HepG2 (cell line): ENCODE data around the gene CCT3. TPM values are rescaled to one million over a fixed set of nuclear protein-coding genes. Genes with fewer than 3 reads are reported as not detected.

ENCODE experiments used
- ARID5B ChIP-seq: IDR thresholded peaks from 2 replicates; pipeline ENCODE4 v1.4.0; 2020; ENCODE audit warnings: mild to moderate bottlenecking, missing genetic modification reagents
- EP300 ChIP-seq, 3 experiments: sonication (generic) in 1 of 3; formaldehyde crosslinking in 1 of 3; IDR thresholded peaks; 2 replicates each; pipeline versions ENCODE4 v1.5.1 to v1.6.1; 2011 to 2020; ENCODE audit warnings: low read depth in 2 of 3, low read length in 2 of 3, borderline replicate concordance in 1 of 3, improper control_type of control experiment in 1 of 3, mild to moderate bottlenecking in 1 of 3, missing genetic modification reagents in 1 of 3, moderate library complexity in 1 of 3
- HIVEP1 ChIP-seq: sonication (generic); formaldehyde crosslinking; IDR thresholded peaks from 2 replicates; pipeline ENCODE4 v1.4.0; 2020; ENCODE audit warnings: mild to moderate bottlenecking, missing genetic modification reagents
- SIN3A ChIP-seq: IDR thresholded peaks from 2 replicates; pipeline ENCODE4 v1.6.1; 2011; ENCODE audit warnings: low read depth, mild to moderate bottlenecking, control low read depth, low read length, borderline replicate concordance
- SRSF1 ChIP-seq: fragments of 200-400 bp; formaldehyde crosslinking; optimal IDR thresholded peaks from 2 replicates; pipeline ENCODE3; 2017; ENCODE audit warnings: mild to moderate bottlenecking, low read depth, low read length, moderate library complexity
- TCF7 ChIP-seq: sonication (generic); IDR thresholded peaks from 2 replicates; pipeline ENCODE4 v1.6.1; 2016; ENCODE audit warnings: antibody characterized with exemption, low read depth
- XRCC5 ChIP-seq: fragments of 200-400 bp; formaldehyde crosslinking; optimal IDR thresholded peaks from 2 replicates; pipeline ENCODE3; 2017; ENCODE audit warnings: mild to moderate bottlenecking, low read length
- ZNF253 ChIP-seq: sonication (generic); formaldehyde crosslinking; IDR thresholded peaks from 2 replicates; pipeline ENCODE4 v1.8.0; 2022; ENCODE audit warnings: mild to moderate bottlenecking, missing genetic modification reagents, borderline replicate concordance
- ZNF431 ChIP-seq: sonication (generic); formaldehyde crosslinking; IDR thresholded peaks from 2 replicates; pipeline ENCODE4 v1.9.0; 2022; ENCODE audit warnings: missing genetic modification reagents, low read depth, mild to moderate bottlenecking, borderline replicate concordance
- ZNF530 ChIP-seq: sonication (generic); formaldehyde crosslinking; IDR thresholded peaks from 2 replicates; pipeline ENCODE4 v1.5.0; 2020; ENCODE audit warnings: low read depth, mild to moderate bottlenecking, missing genetic modification reagents
- ZNF543 ChIP-seq: sonication (generic); formaldehyde crosslinking; IDR thresholded peaks from 2 replicates; pipeline ENCODE4 v1.4.0; 2020; ENCODE audit warnings: mild to moderate bottlenecking, missing genetic modification reagents
- ZNF549 ChIP-seq: sonication (generic); formaldehyde crosslinking; IDR thresholded peaks from 2 replicates; pipeline ENCODE4 v1.5.0; 2020; ENCODE audit warnings: missing genetic modification reagents
- ZNF615 ChIP-seq: sonication (generic); formaldehyde crosslinking; IDR thresholded peaks from 2 replicates; pipeline ENCODE4 v1.5.0; 2020; ENCODE audit warnings: mild to moderate bottlenecking, missing genetic modification reagents, borderline replicate concordance
- ZNF768 ChIP-seq: sonication (generic); formaldehyde crosslinking; IDR thresholded peaks from 2 replicates; pipeline ENCODE4 v1.4.0; 2020; ENCODE audit warnings: missing genetic modification reagents
- ZNF781 ChIP-seq: sonication (generic); formaldehyde crosslinking; IDR thresholded peaks from 2 replicates; pipeline ENCODE4 v1.5.1; 2020; ENCODE audit warnings: borderline replicate concordance, mild to moderate bottlenecking, missing genetic modification reagents; ENCODE audit errors: not compliant biosample characterization
- ZNF790 ChIP-seq: sonication (generic); formaldehyde crosslinking; IDR thresholded peaks from 2 replicates; pipeline ENCODE4 v1.8.0; 2022; ENCODE audit warnings: missing genetic modification reagents, mild to moderate bottlenecking, borderline replicate concordance
- polyA plus RNA-seq, 8 experiments: library from polyadenylated mRNA; depleted of rRNA in 3 of 8; stranded (reverse) in 7 of 8; unstranded in 1 of 8; fragments of >200 nt; fragmentation: Illumina TruSeq in 4 of 8; extraction: Trizol in 4 of 8; gene quantifications; 2 replicates each; pipeline versions ENCODE4 v1.2.1 to v1.2.3, GENCODE V29; 2011 to 2016; ENCODE audit warnings: low read depth in 4 of 8, missing spikeins in 1 of 8, mixed read lengths in 1 of 8; ENCODE audit not compliant: insufficient read depth in 1 of 8
- total RNA-seq, 5 experiments: library from RNA; depleted of rRNA; stranded (reverse); fragments of >200 nt; fragmentation: Illumina TruSeq; extraction: Trizol; gene quantifications; 2 replicates each; pipeline ENCODE4 v1.2.3, GENCODE V29; 2016; ENCODE audit warnings: low read depth in 1 of 5
- TF ChIP-seq, protein P1 (sequence below): sonication (generic); formaldehyde crosslinking; IDR thresholded peaks from 2 replicates; pipeline ENCODE4 v1.8.1; 2022; ENCODE audit warnings: mild to moderate bottlenecking, missing genetic modification reagents
- TF ChIP-seq, protein P2 (sequence below): sonication (generic); formaldehyde crosslinking; IDR thresholded peaks from 2 replicates; pipeline ENCODE4 v1.8.1; 2023; ENCODE audit warnings: missing genetic modification reagents, mild to moderate bottlenecking, borderline replicate concordance
- TF ChIP-seq, protein P3 (sequence below): sonication (generic); IDR thresholded peaks from 2 replicates; pipeline ENCODE4 v1.6.1; 2016; ENCODE audit warnings: low read depth, borderline replicate concordance
- TF ChIP-seq, protein P4 (sequence below): sonication (generic); formaldehyde crosslinking; IDR thresholded peaks from 2 replicates; pipeline ENCODE4 v1.8.0; 2022; ENCODE audit warnings: low read depth, missing genetic modification reagents

The CCT3 gene
- total and polyA plus RNA-seq, 2 of the 13 experiments (the other 11 are each of a cell fraction or from before 2014, with no cell fraction given): 319 to 615 TPM

DNA sequence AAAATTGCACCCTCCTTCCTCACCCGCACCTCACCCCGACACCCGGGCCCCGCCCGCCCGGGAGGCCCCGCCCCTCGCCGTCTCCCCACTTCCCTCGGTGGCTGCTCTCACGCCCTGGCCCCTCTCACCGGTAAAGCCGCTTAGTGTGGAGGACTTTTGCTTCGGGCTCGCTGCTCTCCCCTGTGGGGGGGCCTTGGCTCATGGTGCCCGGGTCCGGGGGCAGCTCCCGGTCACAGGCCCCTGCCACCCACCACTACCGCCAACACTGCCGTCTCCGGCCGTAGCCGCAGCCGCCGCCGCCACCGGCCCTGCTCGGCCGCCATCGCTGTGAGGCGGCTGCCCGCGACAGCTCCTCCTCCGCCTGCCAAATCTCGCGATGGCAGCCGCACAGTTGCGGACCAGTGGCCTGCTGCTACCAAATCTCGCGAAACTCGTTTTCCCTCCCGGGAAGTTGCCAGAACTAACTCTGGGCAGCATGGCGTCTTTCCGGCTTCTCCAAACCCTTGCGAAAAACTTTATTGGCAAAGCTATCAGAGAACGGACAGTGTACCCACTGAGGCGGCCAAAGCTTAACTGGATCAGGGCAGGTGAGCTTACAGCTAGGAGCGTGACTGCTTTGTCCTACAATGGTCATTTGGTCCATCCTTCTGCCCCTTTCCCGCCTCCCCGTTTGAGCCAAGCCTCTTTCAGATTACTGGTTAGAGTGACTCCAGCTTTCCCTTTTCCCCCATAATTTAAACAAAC lies 55.4 kb downstream of the CCT3 start, which contains the start of gene SMG5 (continued):
- TF ChIP-seq ZNF543 (CRISPR knock-in tag): peak; percentile 53; the same call in 1 of the 2 replicates
- peak in 1 of 2 experiments; percentile 59; a peak in 1 of 4 replicates for TF ChIP-seq EP300 (IDR thresholded peaks at IDR 0.05; ENCODE audit: low read depth in 2 of 2, low read length in 2 of 2)
- TF ChIP-seq EP300 (CRISPR knock-in tag; IDR thresholded peaks at IDR 0.05; ENCODE audit: borderline replicate concordance): peak; percentile 13; the same call in 1 of the 2 replicates
- TF ChIP-seq, protein P1, sequence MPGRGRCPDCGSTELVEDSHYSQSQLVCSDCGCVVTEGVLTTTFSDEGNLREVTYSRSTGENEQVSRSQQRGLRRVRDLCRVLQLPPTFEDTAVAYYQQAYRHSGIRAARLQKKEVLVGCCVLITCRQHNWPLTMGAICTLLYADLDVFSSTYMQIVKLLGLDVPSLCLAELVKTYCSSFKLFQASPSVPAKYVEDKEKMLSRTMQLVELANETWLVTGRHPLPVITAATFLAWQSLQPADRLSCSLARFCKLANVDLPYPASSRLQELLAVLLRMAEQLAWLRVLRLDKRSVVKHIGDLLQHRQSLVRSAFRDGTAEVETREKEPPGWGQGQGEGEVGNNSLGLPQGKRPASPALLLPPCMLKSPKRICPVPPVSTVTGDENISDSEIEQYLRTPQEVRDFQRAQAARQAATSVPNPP (CRISPR knock-in tag): 0 out of 2 replicates have a peak, but pooled peaks have one; percentile 36
- TF ChIP-seq, protein P2, sequence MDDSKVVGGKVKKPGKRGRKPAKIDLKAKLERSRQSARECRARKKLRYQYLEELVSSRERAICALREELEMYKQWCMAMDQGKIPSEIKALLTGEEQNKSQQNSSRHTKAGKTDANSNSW (CRISPR knock-in tag): no peak
- TF ChIP-seq SRSF1: peak; percentile 69
- peak; percentile 77; the same call in 1 of the 2 replicates for TF ChIP-seq ZNF768 (CRISPR knock-in tag)
- TF ChIP-seq, protein P3, sequence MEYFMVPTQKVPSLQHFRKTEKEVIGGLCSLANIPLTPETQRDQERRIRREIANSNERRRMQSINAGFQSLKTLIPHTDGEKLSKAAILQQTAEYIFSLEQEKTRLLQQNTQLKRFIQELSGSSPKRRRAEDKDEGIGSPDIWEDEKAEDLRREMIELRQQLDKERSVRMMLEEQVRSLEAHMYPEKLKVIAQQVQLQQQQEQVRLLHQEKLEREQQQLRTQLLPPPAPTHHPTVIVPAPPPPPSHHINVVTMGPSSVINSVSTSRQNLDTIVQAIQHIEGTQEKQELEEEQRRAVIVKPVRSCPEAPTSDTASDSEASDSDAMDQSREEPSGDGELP: peak; percentile 55; the same call in 1 of the 2 replicates
- TF ChIP-seq TCF7: no peak
- no peak for TF ChIP-seq ZNF549 (CRISPR knock-in tag)
- peak; percentile 29 for TF ChIP-seq XRCC5
- TF ChIP-seq ZNF530: no peak
- peak; percentile 75; the same call in 1 of the 2 replicates for TF ChIP-seq ZNF431 (CRISPR knock-in tag)
- TF ChIP-seq ARID5B (CRISPR knock-in tag): peak; percentile 47
- peak; percentile 73; the same call in 1 of the 2 replicates for TF ChIP-seq ZNF253 (CRISPR knock-in tag)
- peak; percentile 48; the same call in 1 of the 2 replicates for TF ChIP-seq HIVEP1 (CRISPR knock-in tag)
- TF ChIP-seq ZNF790 (CRISPR knock-in tag): 0 out of 2 replicates have a peak, but pooled peaks have one; percentile 68
- TF ChIP-seq, protein P4, sequence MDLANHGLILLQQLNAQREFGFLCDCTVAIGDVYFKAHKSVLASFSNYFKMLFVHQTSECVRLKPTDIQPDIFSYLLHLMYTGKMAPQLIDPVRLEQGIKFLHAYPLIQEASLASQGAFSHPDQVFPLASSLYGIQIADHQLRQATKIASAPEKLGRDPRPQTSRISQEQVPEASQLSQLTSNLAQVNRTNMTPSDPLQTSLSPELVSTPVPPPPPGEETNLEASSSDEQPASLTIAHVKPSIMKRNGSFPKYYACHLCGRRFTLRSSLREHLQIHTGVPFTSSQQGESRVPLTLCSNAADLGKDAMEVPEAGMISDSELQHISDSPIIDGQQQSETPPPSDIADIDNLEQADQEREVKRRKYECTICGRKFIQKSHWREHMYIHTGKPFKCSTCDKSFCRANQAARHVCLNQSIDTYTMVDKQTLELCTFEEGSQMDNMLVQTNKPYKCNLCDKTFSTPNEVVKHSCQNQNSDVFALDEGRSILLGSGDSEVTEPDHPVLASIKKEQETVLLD: peak; percentile 74
- peak; percentile 20; the same call in 1 of the 2 replicates for TF ChIP-seq ZNF615
- TF ChIP-seq SIN3A: peak; percentile 98
- TF ChIP-seq ZNF781: peak; percentile 55
